Liver (tissue), 9 donors: ENCODE data around the gene NHS. TPM values are rescaled to one million over a fixed set of nuclear protein-coding genes. Genes with fewer than 3 reads are reported as not detected.

ENCODE experiments used
- DNase-seq: peaks from one replicate; pipeline ENCODE4 v3.0.0-alpha.2; 2017; ENCODE audit warnings: low spot score
- H3K27ac ChIP-seq, 2 donors: one replicate each; pipeline ENCODE4 v1.7.0; 2013; ENCODE audit warnings: inconsistent platforms in 2 of 2, low read length in 2 of 2, control low read depth in 1 of 2, low read depth in 1 of 2, mild to moderate bottlenecking in 1 of 2
- H3K27me3 ChIP-seq, 4 donors: one replicate each; pipeline versions ENCODE4 v1.6.1 to v1.7.0; 2013; ENCODE audit warnings: low read length in 3 of 4, inconsistent platforms in 1 of 4, mild to moderate bottlenecking in 1 of 4, moderate library complexity in 1 of 4; ENCODE audit not compliant: control insufficient read depth in 4 of 4, insufficient read depth in 4 of 4
- H3K36me3 ChIP-seq, 4 donors: one replicate each; pipeline versions ENCODE4 v1.6.1 to v1.7.0; 2013; ENCODE audit warnings: low read length in 3 of 4, mild to moderate bottlenecking in 3 of 4, low read depth in 1 of 4, moderate library complexity in 1 of 4; ENCODE audit not compliant: control insufficient read depth in 4 of 4, insufficient read depth in 3 of 4
- H3K4me1 ChIP-seq, 4 donors: one replicate each; pipeline versions ENCODE4 v1.6.1 to v1.7.0; 2013; ENCODE audit warnings: low read length in 3 of 4, mild to moderate bottlenecking in 3 of 4, moderate library complexity in 1 of 4; ENCODE audit not compliant: control insufficient read depth in 4 of 4, insufficient read depth in 4 of 4
- H3K4me3 ChIP-seq, 3 donors: one replicate each; pipeline versions ENCODE4 v1.6.1 to v1.7.0; 2013; ENCODE audit warnings: low read length in 3 of 3, control low read depth in 1 of 3, low read depth in 1 of 3, mild to moderate bottlenecking in 1 of 3
- H3K9ac ChIP-seq, 2 donors: one replicate each; pipeline ENCODE4 v1.7.0; 2013; ENCODE audit warnings: low read length in 2 of 2, mild to moderate bottlenecking in 2 of 2, moderate library complexity in 2 of 2, control low read depth in 1 of 2, low read depth in 1 of 2
- H3K9me3 ChIP-seq, 4 donors: one replicate each; pipeline versions ENCODE4 v1.6.1 to v1.7.0; 2013; ENCODE audit warnings: low read length in 3 of 4; ENCODE audit not compliant: control insufficient read depth in 4 of 4
- EGR1 ChIP-seq, 2 donors: IDR thresholded peaks; 2 replicates each; pipeline ENCODE4 v1.6.1; 2016 to 2018; ENCODE audit warnings: antibody characterized with exemption in 2 of 2, low read depth in 2 of 2
- FOXA1 ChIP-seq: IDR thresholded peaks from 2 replicates; pipeline ENCODE4 v1.6.1; 2016; ENCODE audit warnings: antibody characterized with exemption
- FOXA2 ChIP-seq: IDR thresholded peaks from 2 replicates; pipeline ENCODE4 v1.6.1; 2016; ENCODE audit warnings: antibody characterized with exemption
- GABPA ChIP-seq, 2 donors: IDR thresholded peaks in 1 of 2; conservative IDR thresholded peaks in 1 of 2; 2 replicates each; pipeline ENCODE4 v1.6.1; 2016; ENCODE audit warnings: antibody characterized with exemption in 2 of 2, mild to moderate bottlenecking in 1 of 2, moderate library complexity in 1 of 2
- HNF4A ChIP-seq, 2 donors: conservative IDR thresholded peaks; 2 replicates each; pipeline ENCODE4 v1.6.1; 2016; ENCODE audit warnings: antibody characterized with exemption in 2 of 2, mild to moderate bottlenecking in 2 of 2
- HNF4G ChIP-seq: IDR thresholded peaks from 2 replicates; pipeline ENCODE4 v1.6.1; 2016; ENCODE audit warnings: antibody characterized with exemption
- JUND ChIP-seq, 2 donors: IDR thresholded peaks; 2 replicates each; pipeline ENCODE4 v1.6.1; 2016; ENCODE audit warnings: antibody characterized with exemption in 2 of 2
- NR2F2 ChIP-seq: IDR thresholded peaks from 2 replicates; pipeline ENCODE4 v1.6.1; 2016; ENCODE audit warnings: antibody characterized with exemption
- RAD21 ChIP-seq, 2 donors: IDR thresholded peaks; 2 replicates each; pipeline ENCODE4 v1.6.1; 2016; ENCODE audit warnings: antibody characterized with exemption in 2 of 2, mild to moderate bottlenecking in 2 of 2
- RXRA ChIP-seq, 2 donors: IDR thresholded peaks; 2 replicates each; pipeline ENCODE4 v1.6.1; 2017 to 2018; ENCODE audit warnings: antibody characterized with exemption in 2 of 2, mild to moderate bottlenecking in 1 of 2
- SP1 ChIP-seq: IDR thresholded peaks from 2 replicates; pipeline ENCODE4 v1.6.1; 2018; ENCODE audit warnings: antibody characterized with exemption, mild to moderate bottlenecking
- TAF1 ChIP-seq: conservative IDR thresholded peaks from 2 replicates; pipeline ENCODE4 v1.6.1; 2016; ENCODE audit warnings: antibody characterized with exemption, mild to moderate bottlenecking
- YY1 ChIP-seq: IDR thresholded peaks from 2 replicates; pipeline ENCODE4 v1.6.1; 2016; ENCODE audit warnings: antibody characterized with exemption, mild to moderate bottlenecking
- WGBS: extraction: QIAGEN DNeasy Blood & Tissue Kit; methylation state at CpG from one replicate; pipeline ENCODE4 v1.1.7; 2013; 5-methylcytosine and 5-hydroxymethylcytosine counted together
- polyA plus RNA-seq, 2 donors: library from polyadenylated mRNA; stranded (reverse) in 1 of 2; unstranded in 1 of 2; fragments of 200-250 nt in 1 of 2; fragments of >200 nt in 1 of 2; fragmentation: Nextera tagmentation in 1 of 2; extraction: Ambion mirVana in 1 of 2; gene quantifications; one replicate each; pipeline versions ENCODE4 v1.2.1 to v1.2.3, GENCODE V29; 2013 to 2015
- total RNA-seq, 2 donors: library from RNA; depleted of rRNA; stranded (reverse); fragments of >200 nt; gene quantifications; one replicate each; pipeline ENCODE4 v1.2.3, GENCODE V29; 2014
- TF ChIP-seq, protein P1 (sequence below): IDR thresholded peaks from 2 replicates; pipeline ENCODE4 v1.6.1; 2016; ENCODE audit warnings: antibody characterized with exemption
- TF ChIP-seq, protein P2 (sequence below): IDR thresholded peaks from 2 replicates; pipeline ENCODE4 v1.6.1; 2016; ENCODE audit warnings: antibody characterized with exemption
- TF ChIP-seq, protein P3 (sequence below): IDR thresholded peaks from 2 replicates; pipeline ENCODE4 v1.6.1; 2016; ENCODE audit warnings: antibody characterized with exemption
- TF ChIP-seq, protein P4 (sequence below): IDR thresholded peaks from 2 replicates; pipeline ENCODE4 v1.6.1; 2016; ENCODE audit warnings: antibody characterized with exemption, mild to moderate bottlenecking
- TF ChIP-seq, protein P5 (sequence below): fragments of 150-350 bp; IDR thresholded peaks from 2 replicates; pipeline ENCODE4 v1.5.1; 2017; ENCODE audit warnings: improper control_type of control experiment, low read depth, low read length; ENCODE audit not compliant: missing input control
- donor health status: healthy.
- donor health status: healthy.
- donor health status: healthy.
- donor health status: healthy.
- donor health status: healthy.

Gene NHS
- total and polyA plus RNA-seq, 4 donors, result 0.03 to 0.17 (median 0.10) TPM

DNA sequence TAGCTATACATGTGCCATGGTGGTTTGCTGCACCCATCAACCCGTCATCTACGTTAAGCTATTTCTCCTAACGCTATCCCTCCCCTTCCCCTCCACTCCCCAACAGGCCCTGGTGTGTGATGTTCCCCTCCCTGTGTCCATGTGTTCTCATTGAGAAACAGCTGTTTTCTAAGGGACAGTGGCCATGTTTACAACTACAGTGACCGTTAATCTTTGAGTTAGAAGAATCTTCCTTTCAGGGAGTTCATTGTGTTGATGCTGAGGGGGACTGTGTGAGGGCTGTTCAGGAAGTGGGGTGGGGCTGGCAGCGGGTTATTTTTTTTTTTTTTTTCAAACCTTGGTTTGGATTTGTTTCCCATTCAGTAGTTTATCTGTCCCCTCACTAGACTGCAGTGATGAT, 179.9 kb downstream of the NHS start:
- no peaks in the 10 kb centered on the region for H3K27me3 ChIP-seq
- no peaks in the 10 kb centered on the region for H3K9me3 ChIP-seq
- H3K36me3 ChIP-seq, result no peaks in the 10 kb centered on the region
- no peaks in the 10 kb centered on the region for H3K4me1 ChIP-seq
- TF ChIP-seq HNF4A (conservative IDR thresholded peaks at IDR 0.05) (no peak), TAF1 (no peak), HNF4G (no peak), GABPA (IDR thresholded peaks at IDR 0.05 in 1 of 2, conservative IDR thresholded peaks at IDR 0.05 in 1 of 2) (no peak), EGR1 (IDR thresholded peaks at IDR 0.05; ENCODE audit: low read depth in 2 of 2) (no peak), NR2F2 (no peak), RXRA (IDR thresholded peaks at IDR 0.05) (no peak), JUND (IDR thresholded peaks at IDR 0.05) (no peak), FOXA2 (no peak), SP1 (no peak), YY1 (no peak), FOXA1 (no peak)
- TF ChIP-seq, protein P1, sequence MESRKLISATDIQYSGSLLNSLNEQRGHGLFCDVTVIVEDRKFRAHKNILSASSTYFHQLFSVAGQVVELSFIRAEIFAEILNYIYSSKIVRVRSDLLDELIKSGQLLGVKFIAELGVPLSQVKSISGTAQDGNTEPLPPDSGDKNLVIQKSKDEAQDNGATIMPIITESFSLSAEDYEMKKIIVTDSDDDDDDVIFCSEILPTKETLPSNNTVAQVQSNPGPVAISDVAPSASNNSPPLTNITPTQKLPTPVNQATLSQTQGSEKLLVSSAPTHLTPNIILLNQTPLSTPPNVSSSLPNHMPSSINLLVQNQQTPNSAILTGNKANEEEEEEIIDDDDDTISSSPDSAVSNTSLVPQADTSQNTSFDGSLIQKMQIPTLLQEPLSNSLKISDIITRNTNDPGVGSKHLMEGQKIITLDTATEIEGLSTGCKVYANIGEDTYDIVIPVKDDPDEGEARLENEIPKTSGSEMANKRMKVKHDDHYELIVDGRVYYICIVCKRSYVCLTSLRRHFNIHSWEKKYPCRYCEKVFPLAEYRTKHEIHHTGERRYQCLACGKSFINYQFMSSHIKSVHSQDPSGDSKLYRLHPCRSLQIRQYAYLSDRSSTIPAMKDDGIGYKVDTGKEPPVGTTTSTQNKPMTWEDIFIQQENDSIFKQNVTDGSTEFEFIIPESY, result no peak
- TF ChIP-seq, protein P2, sequence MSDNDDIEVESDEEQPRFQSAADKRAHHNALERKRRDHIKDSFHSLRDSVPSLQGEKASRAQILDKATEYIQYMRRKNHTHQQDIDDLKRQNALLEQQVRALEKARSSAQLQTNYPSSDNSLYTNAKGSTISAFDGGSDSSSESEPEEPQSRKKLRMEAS, result no peak
- TF ChIP-seq, protein P3, sequence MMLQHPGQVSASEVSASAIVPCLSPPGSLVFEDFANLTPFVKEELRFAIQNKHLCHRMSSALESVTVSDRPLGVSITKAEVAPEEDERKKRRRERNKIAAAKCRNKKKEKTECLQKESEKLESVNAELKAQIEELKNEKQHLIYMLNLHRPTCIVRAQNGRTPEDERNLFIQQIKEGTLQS, result no peak
- TF ChIP-seq, protein P4, sequence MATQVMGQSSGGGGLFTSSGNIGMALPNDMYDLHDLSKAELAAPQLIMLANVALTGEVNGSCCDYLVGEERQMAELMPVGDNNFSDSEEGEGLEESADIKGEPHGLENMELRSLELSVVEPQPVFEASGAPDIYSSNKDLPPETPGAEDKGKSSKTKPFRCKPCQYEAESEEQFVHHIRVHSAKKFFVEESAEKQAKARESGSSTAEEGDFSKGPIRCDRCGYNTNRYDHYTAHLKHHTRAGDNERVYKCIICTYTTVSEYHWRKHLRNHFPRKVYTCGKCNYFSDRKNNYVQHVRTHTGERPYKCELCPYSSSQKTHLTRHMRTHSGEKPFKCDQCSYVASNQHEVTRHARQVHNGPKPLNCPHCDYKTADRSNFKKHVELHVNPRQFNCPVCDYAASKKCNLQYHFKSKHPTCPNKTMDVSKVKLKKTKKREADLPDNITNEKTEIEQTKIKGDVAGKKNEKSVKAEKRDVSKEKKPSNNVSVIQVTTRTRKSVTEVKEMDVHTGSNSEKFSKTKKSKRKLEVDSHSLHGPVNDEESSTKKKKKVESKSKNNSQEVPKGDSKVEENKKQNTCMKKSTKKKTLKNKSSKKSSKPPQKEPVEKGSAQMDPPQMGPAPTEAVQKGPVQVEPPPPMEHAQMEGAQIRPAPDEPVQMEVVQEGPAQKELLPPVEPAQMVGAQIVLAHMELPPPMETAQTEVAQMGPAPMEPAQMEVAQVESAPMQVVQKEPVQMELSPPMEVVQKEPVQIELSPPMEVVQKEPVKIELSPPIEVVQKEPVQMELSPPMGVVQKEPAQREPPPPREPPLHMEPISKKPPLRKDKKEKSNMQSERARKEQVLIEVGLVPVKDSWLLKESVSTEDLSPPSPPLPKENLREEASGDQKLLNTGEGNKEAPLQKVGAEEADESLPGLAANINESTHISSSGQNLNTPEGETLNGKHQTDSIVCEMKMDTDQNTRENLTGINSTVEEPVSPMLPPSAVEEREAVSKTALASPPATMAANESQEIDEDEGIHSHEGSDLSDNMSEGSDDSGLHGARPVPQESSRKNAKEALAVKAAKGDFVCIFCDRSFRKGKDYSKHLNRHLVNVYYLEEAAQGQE, result no peak
- TF ChIP-seq, protein P5, sequence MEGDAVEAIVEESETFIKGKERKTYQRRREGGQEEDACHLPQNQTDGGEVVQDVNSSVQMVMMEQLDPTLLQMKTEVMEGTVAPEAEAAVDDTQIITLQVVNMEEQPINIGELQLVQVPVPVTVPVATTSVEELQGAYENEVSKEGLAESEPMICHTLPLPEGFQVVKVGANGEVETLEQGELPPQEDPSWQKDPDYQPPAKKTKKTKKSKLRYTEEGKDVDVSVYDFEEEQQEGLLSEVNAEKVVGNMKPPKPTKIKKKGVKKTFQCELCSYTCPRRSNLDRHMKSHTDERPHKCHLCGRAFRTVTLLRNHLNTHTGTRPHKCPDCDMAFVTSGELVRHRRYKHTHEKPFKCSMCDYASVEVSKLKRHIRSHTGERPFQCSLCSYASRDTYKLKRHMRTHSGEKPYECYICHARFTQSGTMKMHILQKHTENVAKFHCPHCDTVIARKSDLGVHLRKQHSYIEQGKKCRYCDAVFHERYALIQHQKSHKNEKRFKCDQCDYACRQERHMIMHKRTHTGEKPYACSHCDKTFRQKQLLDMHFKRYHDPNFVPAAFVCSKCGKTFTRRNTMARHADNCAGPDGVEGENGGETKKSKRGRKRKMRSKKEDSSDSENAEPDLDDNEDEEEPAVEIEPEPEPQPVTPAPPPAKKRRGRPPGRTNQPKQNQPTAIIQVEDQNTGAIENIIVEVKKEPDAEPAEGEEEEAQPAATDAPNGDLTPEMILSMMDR, result no peak
- WGBS, result 79% methylated on average over 5 of the region's 5 CpGs
- DNase-seq, result no peak
- no peak overlapping the region for H3K9ac ChIP-seq
- H3K27ac ChIP-seq, result no peak overlapping the region
- no peak overlapping the region for H3K4me3 ChIP-seq

DNA sequence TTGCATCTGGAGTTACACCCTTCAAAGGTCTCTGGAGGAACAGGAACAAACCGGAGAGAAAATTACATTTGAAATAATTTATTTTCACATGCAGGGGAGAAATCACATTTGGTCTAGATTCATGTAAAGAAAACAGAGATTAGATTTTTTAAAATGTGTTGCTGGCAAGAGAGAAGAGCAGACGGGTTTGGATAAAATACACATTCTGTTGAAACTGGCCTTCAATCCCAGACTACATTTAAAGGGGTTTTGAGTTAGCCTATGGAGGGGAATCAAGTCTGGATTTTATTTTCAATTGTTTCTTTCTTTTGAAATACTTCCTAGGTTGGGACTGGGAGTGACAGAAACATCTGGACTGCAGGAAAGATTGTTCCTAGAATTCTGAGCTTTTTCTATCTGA, 180.8 kb downstream of the NHS start:
- Histone ChIP-seq H3K4me3 (no peak overlapping the region), H3K9me3 (no peaks in the 10 kb centered on the region), H3K27ac (no peak overlapping the region), H3K4me1 (no peaks in the 10 kb centered on the region), H3K9ac (no peak overlapping the region), H3K36me3 (no peaks in the 10 kb centered on the region), H3K27me3 (no peaks in the 10 kb centered on the region)
- WGBS, result 77% methylated on average over 2 of the region's 2 CpGs
- DNase-seq, result no peak
- TF ChIP-seq, protein P2, result no peak
- TF ChIP-seq HNF4G, result no peak
- TF ChIP-seq SP1, result no peak
- TF ChIP-seq EGR1 (IDR thresholded peaks at IDR 0.05; ENCODE audit: low read depth in 2 of 2), result no peak
- no peak for TF ChIP-seq JUND (IDR thresholded peaks at IDR 0.05)
- no peak for TF ChIP-seq TAF1
- TF ChIP-seq NR2F2, result no peak
- TF ChIP-seq HNF4A (conservative IDR thresholded peaks at IDR 0.05), result no peak
- no peak for TF ChIP-seq RAD21 (IDR thresholded peaks at IDR 0.05)
- TF ChIP-seq GABPA (IDR thresholded peaks at IDR 0.05 in 1 of 2, conservative IDR thresholded peaks at IDR 0.05 in 1 of 2), result no peak
- TF ChIP-seq, protein P4, result no peak
- TF ChIP-seq, protein P5, result no peak
